ENCODE results near the gene LLPH. TPM values are rescaled to one million over a fixed set of nuclear protein-coding genes. Genes with fewer than 3 reads are reported as not detected.

The LLPH gene
- total RNA-seq, 1 experiment from 2014 or later, result 32.3 TPM

GRCh38 chr12:66140731-66141130, 10.2 kb upstream of the LLPH start:
- Histone ChIP-seq H3K4me1 (0 out of 2 replicates have a peak, but pooled peaks cover 4% of the 10 kb centered on the region), H3K36me3 (ENCODE audit: control insufficient read depth, insufficient read depth, low read length) (peaks cover 1% of the 10 kb centered on the region; the same call in 1 of the 2 replicates), H3K4me3 (ENCODE audit: low read depth, low read length) (no peak overlapping the region), H3K9me3 (peaks cover 22% of the 10 kb centered on the region), H3K27me3 (replicated peaks; ENCODE audit: control insufficient read depth, insufficient read depth, low read length) (no peaks in the 10 kb centered on the region)
- ChIA-PET CTCF (no interaction called here), POLR2A (no interaction called here)
- H3K27ac Mint-ChIP-seq (ENCODE audit: unreplicated experiment), result no peak overlapping the region
- peaks cover 23% of the 10 kb centered on the region for H3K9me3 Mint-ChIP-seq (ENCODE audit: unreplicated experiment)
- BruUV-seq (replicated peaks), result no TSS peak
- H3K4me1 Mint-ChIP-seq (ENCODE audit: low read depth, unreplicated experiment), result no peaks in the 10 kb centered on the region
- H3K4me3 Mint-ChIP-seq (ENCODE audit: unreplicated experiment), result no peak overlapping the region
- intact Hi-C loops (cut with micrococcal nuclease; ENCODE audit: unreplicated experiment), result loop anchor here (10.0 kb wide), 1 partner anchor 554 kb away; no protein-coding TSS in a partner anchor
- H3K36me3 Mint-ChIP-seq (ENCODE audit: insufficient read depth, unreplicated experiment), result peaks cover 27% of the 10 kb centered on the region
- no peaks in the 10 kb centered on the region for H3K27me3 Mint-ChIP-seq (ENCODE audit: insufficient read depth, unreplicated experiment)
- TF ChIP-seq, protein P1, sequence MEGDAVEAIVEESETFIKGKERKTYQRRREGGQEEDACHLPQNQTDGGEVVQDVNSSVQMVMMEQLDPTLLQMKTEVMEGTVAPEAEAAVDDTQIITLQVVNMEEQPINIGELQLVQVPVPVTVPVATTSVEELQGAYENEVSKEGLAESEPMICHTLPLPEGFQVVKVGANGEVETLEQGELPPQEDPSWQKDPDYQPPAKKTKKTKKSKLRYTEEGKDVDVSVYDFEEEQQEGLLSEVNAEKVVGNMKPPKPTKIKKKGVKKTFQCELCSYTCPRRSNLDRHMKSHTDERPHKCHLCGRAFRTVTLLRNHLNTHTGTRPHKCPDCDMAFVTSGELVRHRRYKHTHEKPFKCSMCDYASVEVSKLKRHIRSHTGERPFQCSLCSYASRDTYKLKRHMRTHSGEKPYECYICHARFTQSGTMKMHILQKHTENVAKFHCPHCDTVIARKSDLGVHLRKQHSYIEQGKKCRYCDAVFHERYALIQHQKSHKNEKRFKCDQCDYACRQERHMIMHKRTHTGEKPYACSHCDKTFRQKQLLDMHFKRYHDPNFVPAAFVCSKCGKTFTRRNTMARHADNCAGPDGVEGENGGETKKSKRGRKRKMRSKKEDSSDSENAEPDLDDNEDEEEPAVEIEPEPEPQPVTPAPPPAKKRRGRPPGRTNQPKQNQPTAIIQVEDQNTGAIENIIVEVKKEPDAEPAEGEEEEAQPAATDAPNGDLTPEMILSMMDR (IDR thresholded peaks at IDR 0.05; ENCODE audit: insufficient read depth in 1 of 2, low read depth in 1 of 2, low read length in 1 of 2, severe bottlenecking in 1 of 2, unreplicated experiment in 1 of 2), result no peak
- no peak for DNase-seq

GRCh38 chr12:66139328-66139727, 8.8 kb upstream of the LLPH start:
- H3K27ac Mint-ChIP-seq (ENCODE audit: unreplicated experiment), result no peak overlapping the region
- no TSS peak for BruUV-seq (replicated peaks)
- CTCF ChIA-PET, result no interaction called here
- peaks cover 23% of the 10 kb centered on the region for H3K9me3 Mint-ChIP-seq (ENCODE audit: unreplicated experiment)
- peaks cover 27% of the 10 kb centered on the region for H3K36me3 Mint-ChIP-seq (ENCODE audit: insufficient read depth, unreplicated experiment)
- TF ChIP-seq, protein P1 (IDR thresholded peaks at IDR 0.05; ENCODE audit: insufficient read depth in 1 of 2, low read depth in 1 of 2, low read length in 1 of 2, severe bottlenecking in 1 of 2, unreplicated experiment in 1 of 2), result no peak
- intact Hi-C loops (cut with micrococcal nuclease; ENCODE audit: unreplicated experiment), result no loop called here
- POLR2A ChIA-PET, result no interaction called here
- H3K4me3 ChIP-seq (ENCODE audit: low read depth, low read length), result no peak overlapping the region
- H3K4me3 Mint-ChIP-seq (ENCODE audit: unreplicated experiment), result no peak overlapping the region
- no peaks in the 10 kb centered on the region for H3K4me1 Mint-ChIP-seq (ENCODE audit: low read depth, unreplicated experiment)
- no peaks in the 10 kb centered on the region for H3K4me1 ChIP-seq
- H3K27me3 Mint-ChIP-seq (ENCODE audit: insufficient read depth, unreplicated experiment), result no peaks in the 10 kb centered on the region
- DNase-seq, result no peak
- H3K27me3 ChIP-seq (replicated peaks; ENCODE audit: control insufficient read depth, insufficient read depth, low read length), result no peaks in the 10 kb centered on the region
- H3K9me3 ChIP-seq, result peaks cover 22% of the 10 kb centered on the region
- peaks cover 1% of the 10 kb centered on the region; the same call in 1 of the 2 replicates for H3K36me3 ChIP-seq (ENCODE audit: control insufficient read depth, insufficient read depth, low read length)

DNA sequence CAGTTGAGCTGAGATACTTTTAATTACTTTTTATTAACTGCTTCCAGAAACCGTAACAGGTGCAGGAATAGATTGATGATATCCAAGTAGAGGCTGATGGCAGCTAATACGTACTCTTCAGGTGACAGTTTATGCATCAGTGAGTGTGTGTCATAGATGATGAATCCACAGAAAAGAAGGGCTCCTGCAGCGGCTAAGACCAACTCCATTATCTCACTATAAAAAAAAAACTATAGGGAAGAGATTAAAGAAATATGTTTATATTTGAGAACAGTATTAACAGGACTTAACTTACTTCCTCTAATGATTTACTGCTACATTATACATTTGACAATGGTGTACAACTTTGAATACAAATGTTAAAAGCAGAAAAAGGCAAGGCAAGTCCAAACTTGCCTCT, 7.4 kb upstream of the LLPH start:
- TF ChIP-seq, protein P1 (IDR thresholded peaks at IDR 0.05; ENCODE audit: insufficient read depth in 1 of 2, low read depth in 1 of 2, low read length in 1 of 2, severe bottlenecking in 1 of 2, unreplicated experiment in 1 of 2), result no peak
- POLR2A ChIA-PET, result no interaction called here
- no peak overlapping the region for H3K4me3 ChIP-seq (ENCODE audit: low read depth, low read length)
- Mint-ChIP-seq H3K4me3 (ENCODE audit: unreplicated experiment) (no peak overlapping the region), H3K4me1 (ENCODE audit: low read depth, unreplicated experiment) (peaks cover 3% of the 10 kb centered on the region), H3K36me3 (ENCODE audit: insufficient read depth, unreplicated experiment) (peaks cover 31% of the 10 kb centered on the region), H3K27me3 (ENCODE audit: insufficient read depth, unreplicated experiment) (no peaks in the 10 kb centered on the region), H3K27ac (ENCODE audit: unreplicated experiment) (no peak overlapping the region), H3K9me3 (ENCODE audit: unreplicated experiment) (peaks cover 23% of the 10 kb centered on the region)
- no peaks in the 10 kb centered on the region for H3K4me1 ChIP-seq
- H3K27me3 ChIP-seq (replicated peaks; ENCODE audit: control insufficient read depth, insufficient read depth, low read length), result no peaks in the 10 kb centered on the region
- CTCF ChIA-PET, result no interaction called here
- no peak for DNase-seq
- H3K9me3 ChIP-seq, result peaks cover 22% of the 10 kb centered on the region
- peaks cover 1% of the 10 kb centered on the region; the same call in 1 of the 2 replicates for H3K36me3 ChIP-seq (ENCODE audit: control insufficient read depth, insufficient read depth, low read length)
- no TSS peak for BruUV-seq (replicated peaks)
- intact Hi-C loops (cut with micrococcal nuclease; ENCODE audit: unreplicated experiment), result no loop called here
